ENCODE data around the gene KLHL15. TPM values are rescaled to one million over a fixed set of nuclear protein-coding genes. Genes with fewer than 3 reads are reported as not detected.
"Not testable (repeated sequence)": the region's sequence is repeated elsewhere in the genome, so short reads cannot be mapped to it uniquely, and the experiment has no call there.

Gene KLHL15, protein sequence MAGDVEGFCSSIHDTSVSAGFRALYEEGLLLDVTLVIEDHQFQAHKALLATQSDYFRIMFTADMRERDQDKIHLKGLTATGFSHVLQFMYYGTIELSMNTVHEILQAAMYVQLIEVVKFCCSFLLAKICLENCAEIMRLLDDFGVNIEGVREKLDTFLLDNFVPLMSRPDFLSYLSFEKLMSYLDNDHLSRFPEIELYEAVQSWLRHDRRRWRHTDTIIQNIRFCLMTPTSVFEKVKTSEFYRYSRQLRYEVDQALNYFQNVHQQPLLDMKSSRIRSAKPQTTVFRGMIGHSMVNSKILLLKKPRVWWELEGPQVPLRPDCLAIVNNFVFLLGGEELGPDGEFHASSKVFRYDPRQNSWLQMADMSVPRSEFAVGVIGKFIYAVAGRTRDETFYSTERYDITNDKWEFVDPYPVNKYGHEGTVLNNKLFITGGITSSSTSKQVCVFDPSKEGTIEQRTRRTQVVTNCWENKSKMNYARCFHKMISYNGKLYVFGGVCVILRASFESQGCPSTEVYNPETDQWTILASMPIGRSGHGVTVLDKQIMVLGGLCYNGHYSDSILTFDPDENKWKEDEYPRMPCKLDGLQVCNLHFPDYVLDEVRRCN
- 7.2 and 11.3 TPM in 2 replicates for total RNA-seq (2014; rRNA removed; shearing (Covaris generic))

DNA sequence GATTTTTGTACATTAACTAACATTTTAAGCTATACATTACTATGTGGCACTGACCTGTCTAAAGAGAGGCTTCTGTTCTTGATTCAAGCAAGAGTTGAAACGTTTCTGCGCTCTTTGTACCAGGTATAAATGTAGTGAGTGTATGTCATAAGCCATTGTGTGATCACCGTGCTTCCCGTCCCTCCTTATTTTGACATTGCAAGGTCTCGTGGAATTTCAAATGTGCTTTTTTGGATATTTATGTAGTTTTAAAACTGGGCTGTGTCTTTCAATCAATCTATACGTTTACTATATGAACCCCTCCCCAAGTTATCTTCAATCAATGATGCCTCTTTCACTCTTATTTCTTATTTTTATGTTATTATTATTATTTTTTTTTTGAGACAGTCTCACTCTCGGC lies at the start of gene KLHL15:
Gene KLHL15, minus strand, starts transcription at position 101 of the 400 bp plus-strand sequence. CDS start 20,493 bp downstream, outside the sequence.
- DNase-seq (ENCODE audit: low read depth) = no peak

DNA sequence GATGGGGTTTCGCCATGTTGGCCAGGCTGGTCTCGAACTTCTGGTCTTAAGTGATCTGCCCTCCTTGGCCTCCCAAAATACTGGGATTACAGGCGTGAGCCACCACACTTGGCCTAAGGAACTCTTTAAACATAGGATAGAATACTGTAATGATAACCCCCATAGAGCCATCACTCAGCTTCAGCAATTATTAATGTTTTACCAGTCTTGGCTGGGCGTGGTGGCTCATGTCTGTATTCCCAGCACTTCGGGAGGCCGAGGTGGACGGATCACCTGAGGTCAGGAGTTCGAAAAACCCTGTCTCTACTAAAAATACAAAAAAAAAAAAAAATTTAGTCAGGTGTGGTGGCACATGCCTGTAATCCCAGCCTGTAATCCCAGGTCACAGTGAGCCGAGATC lies 42.9 kb upstream of the KLHL15 start:
- no peak for DNase-seq (ENCODE audit: low read depth)

DNA sequence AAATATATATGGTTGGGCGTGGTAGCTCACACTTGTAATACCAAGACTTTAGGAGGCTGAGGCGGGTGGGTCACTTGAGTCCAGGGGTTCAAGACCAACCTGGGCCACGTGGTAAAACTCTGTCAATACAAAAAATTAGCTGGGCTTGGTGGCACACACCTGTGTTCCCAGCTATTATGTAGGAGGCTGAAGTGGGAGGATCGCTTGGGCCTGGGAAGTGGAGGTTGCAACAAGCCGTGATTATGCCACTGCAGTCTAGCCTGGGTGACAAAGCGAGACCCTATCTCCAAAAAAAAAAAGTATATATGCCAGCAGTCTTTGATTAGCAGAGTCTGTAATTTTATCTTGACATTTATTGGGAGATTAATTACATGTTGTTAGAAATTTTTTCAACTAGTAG lies 36.5 kb upstream of the KLHL15 start:
- no peak for DNase-seq (ENCODE audit: low read depth)

DNA sequence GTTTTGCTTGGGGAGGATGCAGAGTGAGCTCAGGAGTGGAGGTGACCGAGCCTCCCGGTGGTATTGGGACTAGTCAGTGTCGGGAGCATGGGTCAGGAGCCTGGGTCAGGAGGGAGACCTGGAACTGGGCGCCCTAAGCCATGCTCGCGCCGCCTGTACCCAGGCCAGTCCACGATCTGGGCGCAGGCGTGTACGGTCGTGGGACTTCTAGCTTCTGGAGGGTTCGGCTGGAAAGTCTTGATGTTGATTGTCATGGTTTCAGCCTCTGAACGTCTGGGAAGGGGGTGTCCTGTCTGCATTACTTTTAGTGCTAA lies 28.0 kb upstream of the KLHL15 start:
- no peak for DNase-seq (ENCODE audit: low read depth)

DNA sequence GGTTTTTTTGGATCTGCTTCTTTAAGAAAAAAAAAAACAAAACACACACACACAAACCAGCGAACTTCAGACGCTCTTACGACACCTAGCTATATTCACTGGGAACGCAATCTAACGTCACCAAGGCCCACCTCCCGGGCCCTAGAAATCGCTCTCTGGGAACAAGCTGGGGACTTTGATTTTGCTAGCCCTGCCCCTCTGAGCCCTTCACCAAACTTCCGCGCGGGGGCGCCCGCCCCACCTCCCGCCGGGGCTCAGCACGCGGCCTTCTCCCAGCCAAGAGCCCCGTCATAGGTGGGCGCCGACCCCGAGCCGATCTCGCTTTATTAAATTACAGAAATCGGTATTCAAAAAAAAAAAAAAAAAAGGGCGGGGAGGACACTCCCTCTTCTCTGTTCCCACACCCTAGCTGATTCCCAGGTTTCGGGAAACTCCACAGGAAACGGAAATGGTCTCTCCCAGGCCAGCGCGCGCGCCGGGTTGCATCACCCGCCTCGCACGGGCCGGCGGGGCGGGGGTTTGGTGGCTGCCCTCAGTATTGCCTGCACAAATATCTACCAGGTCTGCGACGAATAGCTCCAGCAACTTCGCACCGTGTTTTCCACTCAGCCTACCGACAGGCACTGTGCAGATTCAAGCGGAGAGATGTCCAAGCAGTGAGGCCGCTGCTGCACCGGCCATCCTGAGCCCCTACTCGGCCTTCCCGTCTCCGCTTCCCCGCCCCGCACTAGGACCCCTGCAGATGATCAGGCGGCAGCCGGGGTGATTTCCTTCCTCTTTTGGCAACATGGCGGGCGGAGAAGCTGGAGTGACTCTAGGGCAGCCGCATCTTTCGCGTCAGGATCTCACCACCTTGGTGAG lies 27.4 kb upstream of the KLHL15 start, which contains the start of gene EIF2S3:
Gene EIF2S3, plus strand, starts transcription at position 775 of the 861 bp plus-strand sequence. Its CDS starts 13 bp downstream, at position 788.
- DNase-seq (ENCODE audit: low read depth) = peak; percentile 95

DNA sequence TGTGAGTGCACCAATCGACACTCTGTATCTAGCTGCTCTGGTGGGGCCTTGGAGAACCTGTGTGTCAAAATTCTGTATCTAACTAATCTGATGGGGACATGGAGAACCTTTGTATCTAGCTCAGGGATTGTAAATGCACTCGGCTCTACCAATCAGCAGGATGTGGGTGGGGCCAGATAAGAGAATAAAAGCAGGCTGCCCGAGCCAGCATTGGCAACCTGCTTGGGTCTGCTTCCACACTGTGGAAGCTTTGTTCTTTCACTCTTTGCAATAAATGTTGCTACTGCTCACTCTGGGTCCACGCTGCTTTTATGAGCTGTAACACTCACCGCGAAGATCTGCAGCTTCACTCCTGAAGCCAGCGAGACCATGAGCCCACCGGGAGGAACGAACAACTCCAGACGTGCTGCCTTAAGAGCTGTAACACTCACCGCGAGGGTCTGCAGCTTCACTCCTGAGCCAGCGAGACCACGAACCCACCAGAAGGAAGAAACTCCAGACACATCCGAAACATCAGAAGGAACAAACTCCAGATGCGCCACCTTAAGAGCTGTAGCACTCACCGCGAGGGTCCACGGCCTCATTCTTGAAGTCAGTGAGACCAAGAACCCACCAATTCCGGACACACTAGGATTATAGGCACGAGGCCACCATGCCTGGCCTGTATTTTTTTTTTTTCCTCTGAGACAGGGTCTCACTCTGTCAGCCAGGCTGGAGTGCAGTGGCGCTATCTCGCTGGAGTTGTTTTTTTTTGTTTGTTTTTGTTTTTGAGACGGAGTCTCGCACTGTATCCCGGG lies 23.7 kb upstream of the KLHL15 start:
- DNase-seq (ENCODE audit: low read depth) = not testable (repeated sequence)

DNA sequence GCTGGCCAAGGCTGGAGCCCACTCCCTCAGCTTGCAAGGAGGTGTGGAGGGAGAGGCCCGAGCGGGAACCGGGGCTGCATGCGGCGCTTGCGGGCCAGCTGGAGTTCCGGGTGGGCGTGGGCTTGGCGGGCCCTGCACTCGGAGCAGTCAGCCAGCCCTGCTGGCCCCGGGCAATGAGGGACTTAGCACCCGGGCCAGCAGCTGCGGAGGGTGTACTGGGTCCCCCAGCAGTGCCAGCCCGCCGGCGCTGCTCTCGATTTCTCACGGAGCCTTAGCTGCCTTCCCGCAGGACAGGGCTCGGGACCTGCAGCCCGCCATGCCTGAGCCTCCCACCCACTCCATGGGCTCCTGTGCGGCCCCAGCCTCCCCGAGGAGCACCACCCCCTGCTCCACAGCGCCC lies 22.7 kb upstream of the KLHL15 start:
- not testable (repeated sequence) for DNase-seq (ENCODE audit: low read depth)

DNA sequence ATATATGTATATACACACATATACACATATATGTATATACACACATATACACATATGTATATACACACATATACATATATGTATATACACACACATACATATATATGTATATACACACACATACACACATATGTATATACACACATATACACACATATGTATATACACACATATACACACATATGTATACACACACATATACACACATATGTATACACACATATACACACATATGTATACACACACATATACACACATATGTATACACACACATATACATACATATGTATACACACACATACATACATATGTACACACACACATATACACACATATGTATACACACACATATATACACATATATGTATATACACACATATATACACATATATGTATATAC lies 19.1 kb upstream of the KLHL15 start:
- DNase-seq (ENCODE audit: low read depth) = not testable (repeated sequence)

DNA sequence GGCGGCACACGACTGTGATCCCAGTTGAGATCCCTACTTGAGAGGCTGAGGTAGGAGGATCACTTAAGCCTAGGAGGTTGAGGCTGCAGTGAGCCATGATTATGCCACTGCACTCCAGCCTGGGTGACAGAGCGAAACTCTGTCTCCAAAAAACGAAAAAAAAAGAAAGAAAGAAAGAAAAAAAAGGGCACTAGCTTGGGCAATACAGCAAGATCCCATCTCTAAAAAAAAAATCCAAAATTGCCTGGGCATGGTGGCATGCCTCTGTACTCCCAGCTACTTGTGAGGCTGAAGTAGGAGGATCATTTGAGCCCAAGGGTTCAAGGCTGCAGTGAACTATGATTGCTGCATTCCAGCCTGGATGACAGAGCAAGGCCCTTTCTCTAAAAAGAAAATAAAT lies 10.7 kb upstream of the KLHL15 start:
- no peak for DNase-seq (ENCODE audit: low read depth)

DNA sequence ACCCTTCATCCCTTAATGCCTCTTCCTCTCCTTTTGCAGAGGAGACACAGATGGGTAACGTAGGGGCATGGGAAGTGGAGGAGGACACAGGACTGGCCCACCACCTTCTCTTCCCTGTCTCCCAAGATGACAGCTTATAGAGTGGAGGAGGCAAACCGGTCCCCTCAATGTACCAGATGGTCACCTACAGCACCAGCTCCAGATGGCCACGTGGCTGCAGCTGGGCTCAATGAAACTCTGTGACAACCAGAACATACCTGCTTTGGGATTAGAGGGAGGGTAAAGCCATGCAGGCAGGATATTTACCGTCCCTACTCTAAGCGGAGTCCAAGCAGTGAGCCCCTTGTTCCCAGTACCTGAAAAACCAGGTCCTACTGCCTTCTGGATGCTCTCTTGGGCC lies 7.5 kb upstream of the KLHL15 start:
- no peak for DNase-seq (ENCODE audit: low read depth)

DNA sequence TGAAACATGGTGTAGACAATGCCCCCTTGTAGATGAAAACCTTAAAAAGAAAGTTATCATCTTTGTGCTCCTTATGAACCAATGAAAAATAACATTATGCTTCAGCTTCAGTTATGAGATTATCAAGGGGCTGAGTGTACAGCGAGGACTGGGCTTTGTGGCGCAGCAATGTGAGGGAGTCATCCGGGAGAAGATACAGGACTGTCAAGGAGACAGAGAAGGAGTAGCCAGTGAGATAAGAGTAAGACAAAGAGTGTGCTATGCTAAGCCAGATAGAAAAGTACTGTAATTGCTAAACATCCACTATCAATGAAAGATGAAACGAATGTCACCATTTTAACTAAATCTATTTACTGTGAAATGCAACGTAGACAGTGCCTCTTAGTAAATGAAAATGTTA lies 3.6 kb upstream of the KLHL15 start:
- DNase-seq (ENCODE audit: low read depth) = no peak

DNA sequence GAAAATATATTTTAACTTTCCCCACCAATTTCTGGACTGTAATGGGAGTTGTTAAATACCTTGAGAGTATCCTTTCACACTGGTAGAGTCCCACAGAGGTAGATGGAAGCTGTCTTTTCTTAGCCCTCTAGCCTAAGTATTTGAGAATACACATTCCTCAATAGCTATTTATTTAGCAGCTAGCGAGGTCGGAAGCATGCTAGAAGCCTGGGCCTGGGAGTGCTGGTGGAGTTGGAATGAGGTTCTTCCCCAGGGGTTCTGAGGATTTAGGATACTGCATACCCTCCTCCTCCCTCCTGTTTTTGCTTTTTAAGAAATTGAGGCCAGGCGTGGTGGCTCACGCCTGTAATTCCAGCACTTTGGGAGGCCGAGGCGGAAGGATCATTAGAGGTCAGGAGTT lies 999 bp upstream of the KLHL15 start:
- no peak for DNase-seq (ENCODE audit: low read depth)

DNA sequence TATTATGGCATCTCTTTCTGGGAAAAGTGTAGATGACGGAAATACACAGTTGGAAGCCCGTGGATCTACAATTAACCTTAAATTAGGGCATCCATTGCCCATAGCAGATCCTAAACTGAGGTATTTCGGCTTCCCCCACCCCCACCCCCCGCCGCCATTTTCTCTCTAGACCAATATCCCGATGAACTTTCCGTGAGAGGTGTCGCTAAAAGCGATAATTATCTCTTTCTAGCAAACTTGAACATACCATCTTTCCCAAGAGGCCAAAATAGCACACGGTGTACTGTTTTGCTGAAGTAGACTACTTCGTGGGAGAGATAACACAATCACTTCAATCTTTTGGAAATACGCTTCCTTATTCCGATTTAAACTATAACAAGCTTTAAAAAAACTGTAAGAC lies 554 bp downstream of the KLHL15 start:
- DNase-seq (ENCODE audit: low read depth) = peak; percentile 3

DNA sequence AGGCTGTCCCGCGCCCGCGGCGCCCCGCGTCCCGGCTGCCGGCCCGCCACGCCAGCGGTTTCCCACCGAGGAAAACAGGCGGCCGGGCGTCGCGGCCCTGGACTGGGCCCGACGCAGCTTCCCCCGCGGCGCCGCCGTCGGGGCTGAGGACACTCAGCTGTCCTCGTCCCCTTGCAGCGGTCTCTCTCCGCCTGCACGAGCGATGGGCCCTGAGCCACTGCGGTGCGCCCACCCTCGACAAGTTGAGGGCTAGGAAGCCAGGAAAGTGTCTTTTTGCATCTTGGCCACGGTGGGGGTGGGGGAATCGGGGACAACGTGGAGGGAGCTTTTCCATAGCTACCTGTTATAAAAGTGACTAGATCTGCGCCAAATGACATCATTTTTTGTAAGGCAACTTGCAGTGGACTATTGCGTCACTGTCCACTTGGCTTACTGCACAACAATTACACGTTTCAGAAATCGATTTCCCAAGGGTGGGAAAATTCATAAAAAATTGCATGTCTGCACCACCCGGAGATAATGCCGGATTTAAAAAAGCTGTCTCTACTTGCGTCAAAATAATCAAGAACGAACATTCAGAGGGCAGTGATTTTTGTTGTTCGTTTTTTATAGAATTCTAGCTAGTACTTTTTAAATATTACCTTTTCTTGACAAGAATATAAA lies 1.1 kb downstream of the KLHL15 start:
- DNase-seq (ENCODE audit: low read depth) = peak; percentile 53

DNA sequence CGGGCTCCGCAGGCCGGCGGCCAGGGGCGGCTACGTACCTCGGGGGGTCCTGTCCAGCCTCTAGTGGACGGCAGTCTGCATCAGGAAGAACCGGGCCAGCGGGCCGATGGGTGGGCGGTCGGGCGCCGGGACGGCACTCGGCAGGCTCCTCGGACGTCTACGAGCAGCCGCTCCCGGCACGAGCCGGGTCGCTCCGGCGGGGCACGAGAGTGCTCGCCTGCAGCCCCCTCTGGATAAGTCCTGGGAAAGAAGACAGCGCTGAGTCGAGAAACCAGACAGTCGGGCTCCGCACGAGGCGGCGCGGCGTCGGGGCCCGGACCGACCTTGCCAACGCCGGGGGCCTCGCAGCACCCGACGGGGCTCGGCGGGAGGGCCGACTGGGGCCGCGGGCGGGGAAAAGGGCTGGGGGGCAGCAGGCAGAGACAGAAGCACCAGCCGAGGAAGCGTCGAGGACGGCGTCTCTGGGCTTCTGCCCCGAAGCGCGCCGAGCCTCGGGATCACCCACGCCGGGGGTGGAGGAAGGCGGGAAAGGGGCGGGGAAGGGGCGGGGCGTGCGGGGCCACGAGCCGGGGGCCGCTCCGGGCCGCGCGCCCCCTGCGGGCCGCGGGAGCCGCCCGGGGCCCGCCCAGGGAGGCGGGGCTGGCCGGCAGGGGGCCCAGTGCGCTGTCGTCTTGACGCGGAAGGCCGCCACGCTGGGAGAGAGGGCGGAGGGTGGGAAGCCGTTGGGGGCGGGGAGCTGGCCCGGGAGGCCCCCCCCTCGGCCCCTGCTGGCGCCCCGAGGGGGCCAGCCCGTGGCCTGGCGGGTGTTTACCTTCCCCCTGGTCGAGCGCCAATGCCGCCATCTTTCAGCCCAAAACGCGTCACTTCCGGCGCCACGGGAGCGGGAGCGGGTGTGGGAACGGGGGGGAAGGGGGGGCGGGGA lies 1.9 kb downstream of the KLHL15 start:
- DNase-seq (ENCODE audit: low read depth) = peak; percentile 87

DNA sequence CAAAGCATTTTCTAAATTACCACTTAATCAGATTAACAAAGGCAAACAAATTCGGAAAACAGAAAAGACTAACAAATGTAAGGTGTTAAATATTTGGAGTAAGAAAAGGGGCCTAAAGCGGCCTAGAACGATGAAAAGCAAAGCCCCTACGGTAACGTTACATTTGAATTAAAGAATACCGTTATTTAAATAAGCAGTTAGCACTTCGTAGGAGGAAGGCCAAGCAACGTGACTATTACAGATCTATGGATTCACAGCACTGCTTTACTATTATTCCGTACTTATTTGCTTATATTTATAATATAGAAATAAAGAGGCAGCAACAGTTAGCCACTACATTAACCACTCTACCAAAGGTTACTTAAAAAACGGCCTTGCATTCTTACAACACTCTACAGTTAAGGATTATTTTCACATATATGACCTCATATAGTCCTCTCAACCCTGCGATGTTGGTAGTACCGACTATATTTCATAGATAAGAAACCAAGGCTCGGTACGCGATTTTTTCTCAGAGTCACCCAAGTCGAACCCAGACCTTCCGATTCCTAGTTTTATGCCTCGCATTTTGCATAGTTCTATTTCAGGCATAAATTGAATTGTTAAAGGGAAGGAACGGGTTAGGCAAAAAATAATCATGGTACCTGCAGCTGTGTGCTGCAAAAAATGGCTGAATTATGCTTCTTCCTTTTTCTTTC lies 2.9 kb downstream of the KLHL15 start:
- peak; percentile 25 for DNase-seq (ENCODE audit: low read depth)

DNA sequence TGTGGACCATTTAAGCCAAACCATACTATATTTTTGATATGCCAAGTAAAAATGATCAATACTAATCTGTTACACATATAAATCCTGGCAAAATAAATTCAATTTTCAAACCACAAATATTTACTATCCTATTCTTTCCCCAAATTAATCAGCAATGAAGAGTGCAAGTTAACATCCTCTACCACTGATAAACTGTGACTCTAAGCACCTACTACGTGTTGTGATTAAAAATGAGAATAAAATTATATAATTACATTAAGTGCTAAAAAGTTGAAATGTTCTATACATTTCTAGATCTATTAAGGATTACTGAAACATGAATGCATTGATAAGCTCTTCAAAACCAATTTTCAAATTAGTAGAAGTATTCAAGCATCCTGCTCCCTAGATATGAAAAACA lies 3.4 kb downstream of the KLHL15 start:
- no peak for DNase-seq (ENCODE audit: low read depth)

DNA sequence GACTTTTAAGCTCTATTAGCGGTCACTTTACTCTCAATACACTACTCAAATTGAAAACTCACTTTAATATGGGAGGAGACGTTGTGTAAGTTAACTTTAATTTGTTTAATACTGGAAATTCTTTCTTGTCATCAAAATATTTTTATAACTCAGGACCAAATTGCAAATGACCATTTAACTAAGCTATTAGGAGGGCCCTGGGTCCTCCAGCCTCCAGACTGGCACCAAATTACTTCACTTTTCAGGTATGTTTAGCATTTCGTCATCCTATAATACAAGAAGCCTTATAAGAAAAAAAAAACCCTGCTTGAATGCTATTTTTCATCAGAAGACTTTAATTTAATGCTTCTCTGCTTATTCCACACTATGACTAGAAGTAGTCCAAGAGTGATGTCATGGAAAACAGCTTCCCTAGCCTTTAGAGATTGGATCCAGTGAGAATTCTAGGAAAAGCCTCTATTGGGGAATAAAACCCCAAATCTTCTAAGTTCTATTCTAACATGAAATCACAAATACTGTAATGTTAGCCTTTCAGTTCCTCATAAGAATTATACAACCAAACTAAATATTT lies 6.6 kb downstream of the KLHL15 start:
- DNase-seq (ENCODE audit: low read depth) = peak; percentile 3

DNA sequence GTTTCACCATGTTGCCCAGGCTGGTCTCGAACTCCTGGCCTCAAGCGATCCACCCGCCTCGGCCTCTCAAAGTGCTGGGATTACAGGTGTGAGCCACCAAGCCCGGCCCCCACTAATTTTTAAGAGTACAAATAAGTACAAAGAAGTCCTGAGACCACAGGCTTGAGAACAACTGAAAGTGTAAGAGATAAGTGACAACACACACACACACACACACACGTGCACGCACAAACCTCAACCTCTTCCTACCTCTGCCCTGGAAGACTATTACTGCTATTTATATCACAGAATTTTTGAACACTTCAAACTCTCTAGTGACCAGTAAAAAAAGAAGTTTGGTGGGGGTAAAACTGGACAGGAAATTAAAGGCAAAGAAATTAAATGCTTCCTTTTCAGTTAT lies 7.5 kb downstream of the KLHL15 start:
- DNase-seq (ENCODE audit: low read depth) = no peak
